Spleen (tissue), 11 donors: Measurements from ENCODE around the gene OPN3. TPM values are rescaled to one million over a fixed set of nuclear protein-coding genes. Genes with fewer than 3 reads are reported as not detected.

Source experiments
- DNase-seq: peaks from one replicate; pipeline ENCODE4 v3.0.0-alpha.2; 2020
- H3K27ac ChIP-seq, 8 donors: fragments of 200-600 bp; sonication (generic) in 7 of 8; 1 replicate in 4 of 8; 2 replicates in 4 of 8; pipeline versions ENCODE4 v1.5.0 to v1.8.0; 2016 to 2021; ENCODE audit warnings: inconsistent platforms in 4 of 8, mild to moderate bottlenecking in 4 of 8, moderate library complexity in 1 of 8
- H3K27me3 ChIP-seq, 7 donors: fragments of 200-600 bp; sonication (generic) in 6 of 7; replicated peaks in 1 of 7; 1 replicate in 4 of 7; 2 replicates in 3 of 7; pipeline versions ENCODE4 v1.5.0 to v1.8.0; 2016 to 2021; ENCODE audit warnings: inconsistent platforms in 3 of 7, mild to moderate bottlenecking in 1 of 7
- H3K36me3 ChIP-seq, 6 donors: fragments of 200-600 bp; sonication (generic) in 5 of 6; 1 replicate in 4 of 6; 2 replicates in 2 of 6; pipeline versions ENCODE4 v1.5.0 to v1.8.0; 2016 to 2021; ENCODE audit warnings: inconsistent platforms in 2 of 6
- H3K4me1 ChIP-seq, 6 donors: fragments of 200-600 bp; sonication (generic) in 5 of 6; 1 replicate in 3 of 6; 2 replicates in 3 of 6; pipeline versions ENCODE4 v1.5.0 to v1.8.0; 2016 to 2021; ENCODE audit warnings: inconsistent platforms in 3 of 6
- H3K4me3 ChIP-seq, 8 donors: fragments of 200-600 bp; sonication (generic) in 7 of 8; 1 replicate in 4 of 8; 2 replicates in 4 of 8; pipeline versions ENCODE4 v1.5.0 to v1.8.0; 2016 to 2021; ENCODE audit warnings: inconsistent platforms in 4 of 8, mild to moderate bottlenecking in 4 of 8, moderate library complexity in 2 of 8
- H3K9me3 ChIP-seq, 8 donors: fragments of 200-600 bp; sonication (generic) in 7 of 8; 1 replicate in 4 of 8; 2 replicates in 4 of 8; pipeline versions ENCODE4 v1.5.0 to v1.8.0; 2016 to 2021; ENCODE audit warnings: inconsistent platforms in 4 of 8
- POLR2A ChIP-seq, 3 donors: fragments of 450-650 bp; IDR thresholded peaks; one replicate each; pipeline ENCODE4 v1.5.1; 2017; ENCODE audit warnings: antibody characterized with exemption in 3 of 3, mild to moderate bottlenecking in 1 of 3
- POLR2AphosphoS5 ChIP-seq, 3 donors: sonication (generic); formaldehyde crosslinking; IDR thresholded peaks; one replicate each; pipeline ENCODE4 v1.5.1; 2017; ENCODE audit warnings: antibody characterized with exemption in 3 of 3
- WGBS, 5 donors: extraction: QIAGEN DNeasy Blood & Tissue Kit in 3 of 5; methylation state at CpG; one replicate each; pipeline versions ENCODE4 v1.1.5 to v1.1.7; 2013 to 2018; 5-methylcytosine and 5-hydroxymethylcytosine counted together
- intact Hi-C: fragments of 100-400 bp; cut with DNase I; formaldehyde crosslinking; loops from one replicate; pipeline ENCODE4 v1.15.0; 2023; ENCODE audit warnings: low total_unique reads
- polyA plus RNA-seq, 3 donors: library from polyadenylated mRNA; stranded (reverse); fragments of 200-250 nt; gene quantifications; one replicate each; pipeline ENCODE4 v1.2.1, GENCODE V29; 2013
- total RNA-seq, 7 donors: library from RNA; depleted of rRNA in 3 of 7; stranded (reverse); fragments of >200 nt in 3 of 7; fragmentation: NEBNext Ultra II Directional in 4 of 7; extraction: Animal tissue kit (Norgen Biotek cat#: 25700) in 4 of 7; gene quantifications; one replicate each; pipeline versions ENCODE4 v1.1.0 to v1.2.1, GENCODE V29; 2016 to 2021
- TF ChIP-seq, protein P1 (sequence below), 11 experiments: fragments of 200-600 bp in 7 of 11; fragments of 450-650 bp in 4 of 11; sonication (generic) in 4 of 11; IDR thresholded peaks in 8 of 11; conservative IDR thresholded peaks in 3 of 11; 1 replicate in 7 of 11; 2 replicates in 4 of 11; pipeline versions ENCODE4 v1.4.0 to v1.8.0; 2016 to 2021; ENCODE audit warnings: antibody characterized with exemption in 11 of 11, inconsistent platforms in 4 of 11, mild to moderate bottlenecking in 1 of 11
- donor health status: healthy with polysubstance abuse.
- donor health status: DM: no; HTN: no; CAD: no; lungs with moderate emphysema.
- donor health status: DM: no; HTN: no; CAD: no.
- donor health status: Bipolar disorder and iron deficiency.
- donor health status: healthy.
- donor health status: DM: no; HTN: no; CAD: no.
- donor health status: DM: yes; HTN: yes; CAD: no.

The OPN3 gene
- total and polyA plus RNA-seq, 10 donors: 15.1 to 39.4 (median 24.6) TPM

DNA sequence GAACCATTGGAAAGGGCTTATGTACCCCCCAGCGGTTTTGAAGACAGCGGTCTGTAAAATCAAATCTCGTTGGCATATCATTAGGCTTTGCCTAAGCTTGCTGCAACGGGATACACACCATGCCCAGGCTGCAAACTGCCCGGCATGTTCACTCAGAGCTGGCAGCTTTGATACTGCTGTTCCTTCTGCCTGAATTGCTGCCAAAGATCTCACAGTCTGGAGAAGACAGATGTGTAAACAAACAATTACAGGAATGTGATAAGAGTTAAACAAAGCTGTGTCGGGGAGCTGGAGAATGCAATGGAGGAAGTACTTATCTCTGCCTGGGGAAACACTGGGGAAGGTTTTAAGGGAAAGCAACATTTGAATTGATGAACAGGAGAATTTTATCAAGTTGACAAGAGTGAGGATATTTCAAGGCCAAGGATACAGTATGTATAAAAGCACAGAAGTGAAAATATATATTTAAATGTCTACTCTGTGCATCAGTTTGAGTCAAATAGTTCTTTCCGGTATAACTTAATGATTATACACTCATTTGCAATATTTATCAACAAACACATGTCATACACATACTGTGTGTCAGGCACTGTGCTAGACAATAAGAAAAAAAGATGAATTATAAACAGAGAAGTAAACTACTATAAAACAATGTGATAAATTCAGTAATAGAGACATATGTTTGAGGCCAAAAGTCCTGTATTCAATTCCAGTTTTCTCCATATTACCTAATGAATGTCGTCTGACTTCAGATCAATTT, 29.9 kb downstream of the OPN3 start:
- TF ChIP-seq POLR2A (IDR thresholded peaks at IDR 0.05): no peak
- TF ChIP-seq, protein P1, sequence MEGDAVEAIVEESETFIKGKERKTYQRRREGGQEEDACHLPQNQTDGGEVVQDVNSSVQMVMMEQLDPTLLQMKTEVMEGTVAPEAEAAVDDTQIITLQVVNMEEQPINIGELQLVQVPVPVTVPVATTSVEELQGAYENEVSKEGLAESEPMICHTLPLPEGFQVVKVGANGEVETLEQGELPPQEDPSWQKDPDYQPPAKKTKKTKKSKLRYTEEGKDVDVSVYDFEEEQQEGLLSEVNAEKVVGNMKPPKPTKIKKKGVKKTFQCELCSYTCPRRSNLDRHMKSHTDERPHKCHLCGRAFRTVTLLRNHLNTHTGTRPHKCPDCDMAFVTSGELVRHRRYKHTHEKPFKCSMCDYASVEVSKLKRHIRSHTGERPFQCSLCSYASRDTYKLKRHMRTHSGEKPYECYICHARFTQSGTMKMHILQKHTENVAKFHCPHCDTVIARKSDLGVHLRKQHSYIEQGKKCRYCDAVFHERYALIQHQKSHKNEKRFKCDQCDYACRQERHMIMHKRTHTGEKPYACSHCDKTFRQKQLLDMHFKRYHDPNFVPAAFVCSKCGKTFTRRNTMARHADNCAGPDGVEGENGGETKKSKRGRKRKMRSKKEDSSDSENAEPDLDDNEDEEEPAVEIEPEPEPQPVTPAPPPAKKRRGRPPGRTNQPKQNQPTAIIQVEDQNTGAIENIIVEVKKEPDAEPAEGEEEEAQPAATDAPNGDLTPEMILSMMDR (IDR thresholded peaks at IDR 0.05 in 8 of 11, conservative IDR thresholded peaks at IDR 0.05 in 3 of 11): no peak
- TF ChIP-seq POLR2AphosphoS5 (IDR thresholded peaks at IDR 0.05): no peak
- H3K36me3 ChIP-seq: no peaks in the 10 kb centered on the region
- intact Hi-C loops: loop anchor here (5.0 kb wide), 1 partner anchor 407 kb away; no protein-coding TSS in a partner anchor
- no peak for DNase-seq
- WGBS, 5 donors: 64 to 77% (median 73%) methylated on average over 8 of the region's 8 CpGs
- H3K27ac ChIP-seq: no peak overlapping the region
- no peaks in the 10 kb centered on the region for H3K27me3 ChIP-seq
- H3K4me3 ChIP-seq: no peak overlapping the region
- no peaks in the 10 kb centered on the region for H3K9me3 ChIP-seq
- peaks cover 0 to 26% (median 6%) of the 10 kb centered on the region in 6 donors for H3K4me1 ChIP-seq

DNA sequence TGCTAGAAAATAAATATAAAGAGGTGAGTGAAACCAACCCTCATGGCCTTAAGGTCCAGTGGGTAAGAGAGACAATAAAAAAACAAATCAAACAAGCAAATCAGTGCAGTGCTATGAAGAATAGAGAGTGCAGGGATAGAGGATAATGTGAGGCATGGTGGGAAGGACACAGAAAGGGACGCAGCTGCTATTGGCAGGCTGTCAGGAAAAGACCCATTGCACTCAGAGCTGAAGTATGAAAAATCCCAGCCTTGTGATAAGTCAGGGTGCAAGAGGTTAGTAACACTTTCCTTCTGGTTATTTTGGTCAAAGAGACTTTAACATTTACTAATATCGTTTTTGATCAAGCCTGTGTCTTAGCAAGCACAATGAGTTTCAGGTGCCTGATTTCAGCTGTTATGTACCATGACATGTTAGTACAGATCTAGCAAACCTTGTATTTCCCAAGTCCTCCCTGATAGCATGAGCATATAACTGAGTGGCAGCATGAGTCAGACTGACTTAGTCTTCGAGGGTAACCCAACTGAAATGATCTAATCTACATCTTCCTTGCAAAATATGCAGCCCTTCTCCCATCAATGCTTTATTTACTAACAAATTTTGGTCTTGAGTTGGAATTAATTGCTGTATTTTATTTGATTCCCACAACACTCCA, 31.7 kb downstream of the OPN3 start:
- Histone ChIP-seq H3K4me1 (peaks cover 0 to 26% (median 6%) of the 10 kb centered on the region in 6 donors), H3K4me3 (no peak overlapping the region), H3K27me3 (no peaks in the 10 kb centered on the region), H3K9me3 (no peaks in the 10 kb centered on the region), H3K27ac (no peak overlapping the region), H3K36me3 (peaks cover 0 to 10% (median 0%) of the 10 kb centered on the region in 6 donors)
- no peak for TF ChIP-seq POLR2AphosphoS5 (IDR thresholded peaks at IDR 0.05)
- no peak for TF ChIP-seq POLR2A (IDR thresholded peaks at IDR 0.05)
- TF ChIP-seq, protein P1 (IDR thresholded peaks at IDR 0.05 in 8 of 11, conservative IDR thresholded peaks at IDR 0.05 in 3 of 11): no peak
- intact Hi-C loops: no loop called here
- no peak for DNase-seq
- WGBS, 5 donors: 42 to 67% (median 53%) methylated on average over 3 of the region's 3 CpGs

DNA sequence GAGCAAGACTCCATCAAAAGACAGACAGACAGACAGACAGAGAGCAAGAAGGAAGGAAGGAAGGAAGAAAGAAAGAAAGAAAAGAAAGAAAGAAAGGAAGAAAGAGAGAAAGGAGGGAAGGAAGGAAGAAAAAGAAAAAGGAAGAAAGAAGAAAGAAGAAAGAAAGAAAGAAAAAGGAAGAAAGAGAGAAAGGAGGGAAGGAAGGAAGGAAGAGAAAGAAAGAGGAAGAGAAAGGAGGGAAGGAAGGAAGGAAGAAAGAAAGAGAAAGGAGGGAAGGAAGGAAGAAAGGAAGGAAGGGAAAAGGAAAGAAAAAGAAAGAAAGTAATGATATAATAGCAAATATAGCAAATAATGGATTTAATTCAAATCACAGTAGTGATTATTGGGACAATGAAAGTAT, 32.7 kb downstream of the OPN3 start:
- Histone ChIP-seq H3K9me3 (no peaks in the 10 kb centered on the region), H3K27ac (no peak overlapping the region), H3K4me3 (no peak overlapping the region), H3K27me3 (no peaks in the 10 kb centered on the region), H3K4me1 (peaks cover 0 to 25% (median 6%) of the 10 kb centered on the region in 6 donors), H3K36me3 (peaks cover 0 to 20% (median 0%) of the 10 kb centered on the region in 6 donors)
- no peak for DNase-seq
- intact Hi-C loops: no loop called here
- TF ChIP-seq, protein P1 (IDR thresholded peaks at IDR 0.05 in 8 of 11, conservative IDR thresholded peaks at IDR 0.05 in 3 of 11): no peak
- no peak for TF ChIP-seq POLR2AphosphoS5 (IDR thresholded peaks at IDR 0.05)
- no peak for TF ChIP-seq POLR2A (IDR thresholded peaks at IDR 0.05)

DNA sequence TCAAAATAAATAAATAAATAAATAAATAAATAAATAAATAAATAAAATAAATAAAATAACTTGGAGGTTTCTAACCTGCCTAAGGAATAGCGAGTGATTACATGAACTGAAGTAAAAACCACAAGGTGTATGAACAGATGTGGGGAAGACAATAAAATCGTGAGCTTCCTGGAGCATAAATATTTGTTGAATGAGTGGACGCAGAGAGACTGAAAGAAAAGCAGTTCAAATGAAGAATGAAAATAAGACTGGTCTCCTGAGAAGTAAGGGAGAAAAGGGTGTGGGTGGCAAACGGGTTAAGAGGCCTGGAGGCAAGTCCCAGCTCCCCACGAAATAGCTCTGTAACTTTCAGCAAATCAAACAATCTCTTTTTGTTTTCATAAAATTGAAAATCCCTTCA, 33.6 kb downstream of the OPN3 start:
- Histone ChIP-seq H3K9me3 (no peaks in the 10 kb centered on the region), H3K27me3 (no peaks in the 10 kb centered on the region), H3K4me3 (no peak overlapping the region), H3K36me3 (peaks cover 0 to 27% (median 0%) of the 10 kb centered on the region in 6 donors), H3K4me1 (peaks cover 0 to 17% (median 5%) of the 10 kb centered on the region in 6 donors), H3K27ac (no peak overlapping the region)
- WGBS, 5 donors: 78 to 88% (median 86%) methylated on average over 5 of the region's 5 CpGs
- DNase-seq: no peak
- intact Hi-C loops: no loop called here
- no peak for TF ChIP-seq POLR2A (IDR thresholded peaks at IDR 0.05)
- TF ChIP-seq POLR2AphosphoS5 (IDR thresholded peaks at IDR 0.05): no peak
- TF ChIP-seq, protein P1 (IDR thresholded peaks at IDR 0.05 in 8 of 11, conservative IDR thresholded peaks at IDR 0.05 in 3 of 11): no peak
